RWPE1 (cell line): ENCODE results near the gene PRR9.

Experiments
- CTCF ChIA-PET: fragments of 350-600 bp; sonication (Branson Sonifier 250); formaldehyde crosslinking; extraction: SDS; loops from one replicate; lab custom pipeline; 2021; lab: Yijun Ruan, JAX
- POLR2A ChIA-PET: fragments of 400-600 bp; formaldehyde crosslinking; extraction: SDS; loops from one replicate; lab custom pipeline; 2020; ENCODE audit warnings: antibody characterized with exemption; ENCODE audit not compliant: low non-redundant PET; lab: Yijun Ruan, JAX
- DNase-seq: peaks from one replicate; pipeline ENCODE4 v3.0.0; 2012; ENCODE audit warnings: low spot score
- H3K27ac ChIP-seq: fragments of 450-650 bp; 2 replicates; pipeline ENCODE4 v1.5.1; 2017
- TF ChIP-seq, protein P1 (sequence below): fragments of 450-650 bp; conservative IDR thresholded peaks from 2 replicates; pipeline ENCODE4 v1.5.1; 2017; ENCODE audit warnings: low read depth, mild to moderate bottlenecking

The PRR9 gene

DNA sequence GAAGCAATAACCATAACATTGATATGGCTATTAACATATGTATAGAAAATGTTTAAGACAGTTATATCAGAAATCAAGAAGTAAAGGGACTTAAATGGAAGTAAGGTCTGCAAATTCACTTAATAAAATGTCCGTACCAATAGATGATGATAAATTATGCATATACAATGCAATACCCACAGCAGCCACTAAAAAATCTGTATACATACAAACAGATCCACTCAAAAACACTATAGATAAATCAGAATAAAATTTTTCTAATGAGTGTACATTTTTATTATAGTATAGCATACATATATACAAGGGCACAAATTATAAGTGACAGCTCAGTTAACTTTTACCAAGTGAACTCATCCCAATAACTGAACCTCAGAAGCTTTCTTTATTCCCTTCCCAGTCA, 48.1 kb downstream of the PRR9 start:
- no peak overlapping the region for H3K27ac ChIP-seq
- DNase-seq = no peak
- TF ChIP-seq, protein P1, sequence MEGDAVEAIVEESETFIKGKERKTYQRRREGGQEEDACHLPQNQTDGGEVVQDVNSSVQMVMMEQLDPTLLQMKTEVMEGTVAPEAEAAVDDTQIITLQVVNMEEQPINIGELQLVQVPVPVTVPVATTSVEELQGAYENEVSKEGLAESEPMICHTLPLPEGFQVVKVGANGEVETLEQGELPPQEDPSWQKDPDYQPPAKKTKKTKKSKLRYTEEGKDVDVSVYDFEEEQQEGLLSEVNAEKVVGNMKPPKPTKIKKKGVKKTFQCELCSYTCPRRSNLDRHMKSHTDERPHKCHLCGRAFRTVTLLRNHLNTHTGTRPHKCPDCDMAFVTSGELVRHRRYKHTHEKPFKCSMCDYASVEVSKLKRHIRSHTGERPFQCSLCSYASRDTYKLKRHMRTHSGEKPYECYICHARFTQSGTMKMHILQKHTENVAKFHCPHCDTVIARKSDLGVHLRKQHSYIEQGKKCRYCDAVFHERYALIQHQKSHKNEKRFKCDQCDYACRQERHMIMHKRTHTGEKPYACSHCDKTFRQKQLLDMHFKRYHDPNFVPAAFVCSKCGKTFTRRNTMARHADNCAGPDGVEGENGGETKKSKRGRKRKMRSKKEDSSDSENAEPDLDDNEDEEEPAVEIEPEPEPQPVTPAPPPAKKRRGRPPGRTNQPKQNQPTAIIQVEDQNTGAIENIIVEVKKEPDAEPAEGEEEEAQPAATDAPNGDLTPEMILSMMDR = no peak
- POLR2A ChIA-PET = no interaction called here
- CTCF ChIA-PET = interaction anchor here (1.1 kb wide), 1 partner anchor 24 kb away, joined by 3 read pairs; no protein-coding TSS in a partner anchor
